Progenitor cell of endocrine pancreas (in vitro differentiated cells): ENCODE measurements around the gene COL11A1. TPM values are rescaled to one million over a fixed set of nuclear protein-coding genes. Genes with fewer than 3 reads are reported as not detected.
A peak's percentile ranks its signal among the peaks of the same experiment; 100 is the strongest.

ENCODE experiments used
- DNase-seq: peaks from one replicate; pipeline ENCODE4 v3.0.0; 2021; ENCODE audit warnings: low spot score; ENCODE audit not compliant: unreplicated experiment
- H3K27ac Mint-ChIP-seq: 2 replicates; pipeline ENCODE4 v1.8.0; 2021; ENCODE audit warnings: mild to moderate bottlenecking, moderate library complexity, mixed read lengths
- H3K27me3 Mint-ChIP-seq: 2 replicates; pipeline ENCODE4 v1.8.0; 2021; ENCODE audit warnings: mixed read lengths
- H3K36me3 Mint-ChIP-seq: 2 replicates; pipeline ENCODE4 v1.8.0; 2022; ENCODE audit warnings: mixed read lengths; ENCODE audit not compliant: insufficient read depth
- H3K4me1 Mint-ChIP-seq: 2 replicates; pipeline ENCODE4 v1.8.0; 2021; ENCODE audit warnings: low read depth, mixed read lengths
- H3K4me3 Mint-ChIP-seq: 2 replicates; pipeline ENCODE4 v1.8.0; 2021; ENCODE audit warnings: low read depth, mild to moderate bottlenecking, moderate library complexity, mixed read lengths
- H3K9me3 Mint-ChIP-seq: 2 replicates; pipeline ENCODE4 v1.8.0; 2021; ENCODE audit warnings: low read depth, mixed read lengths
- total RNA-seq: library from RNA; stranded (reverse); gene quantifications from 2 replicates; pipeline ENCODE4 v1.2.1, GENCODE V29; 2021
- TF ChIP-seq, protein P1 (sequence below): fragments of 200-600 bp; sonication (generic); IDR thresholded peaks from one replicate; pipeline ENCODE4 v1.5.0; 2021; ENCODE audit warnings: antibody characterized with exemption, mild to moderate bottlenecking; ENCODE audit not compliant: unreplicated experiment

Gene COL11A1
- total RNA-seq, 1 donor from 2014 or later: 2.3 TPM

DNA sequence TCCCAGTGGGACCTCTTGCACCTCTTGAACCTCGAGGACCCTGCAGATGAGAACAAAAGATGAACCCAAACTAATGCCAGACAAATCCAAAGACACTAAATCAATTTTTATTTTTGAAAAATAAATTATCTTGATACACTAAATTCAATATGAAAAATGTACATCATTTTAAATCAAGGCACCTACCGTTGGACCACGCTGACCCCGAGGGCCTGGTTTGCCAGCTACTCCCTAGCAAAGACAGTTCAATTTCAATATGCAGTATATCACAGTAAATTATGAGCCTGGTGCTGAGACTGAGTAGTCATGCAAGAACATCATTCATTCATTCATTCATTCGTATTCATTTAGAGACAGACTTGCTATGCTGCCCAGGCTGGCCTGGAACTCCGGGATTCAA, 129.4 kb downstream of the COL11A1 start:
- no peaks in the 10 kb centered on the region for H3K27me3 Mint-ChIP-seq
- no peaks in the 10 kb centered on the region for H3K4me1 Mint-ChIP-seq
- DNase-seq: no peak
- TF ChIP-seq, protein P1, sequence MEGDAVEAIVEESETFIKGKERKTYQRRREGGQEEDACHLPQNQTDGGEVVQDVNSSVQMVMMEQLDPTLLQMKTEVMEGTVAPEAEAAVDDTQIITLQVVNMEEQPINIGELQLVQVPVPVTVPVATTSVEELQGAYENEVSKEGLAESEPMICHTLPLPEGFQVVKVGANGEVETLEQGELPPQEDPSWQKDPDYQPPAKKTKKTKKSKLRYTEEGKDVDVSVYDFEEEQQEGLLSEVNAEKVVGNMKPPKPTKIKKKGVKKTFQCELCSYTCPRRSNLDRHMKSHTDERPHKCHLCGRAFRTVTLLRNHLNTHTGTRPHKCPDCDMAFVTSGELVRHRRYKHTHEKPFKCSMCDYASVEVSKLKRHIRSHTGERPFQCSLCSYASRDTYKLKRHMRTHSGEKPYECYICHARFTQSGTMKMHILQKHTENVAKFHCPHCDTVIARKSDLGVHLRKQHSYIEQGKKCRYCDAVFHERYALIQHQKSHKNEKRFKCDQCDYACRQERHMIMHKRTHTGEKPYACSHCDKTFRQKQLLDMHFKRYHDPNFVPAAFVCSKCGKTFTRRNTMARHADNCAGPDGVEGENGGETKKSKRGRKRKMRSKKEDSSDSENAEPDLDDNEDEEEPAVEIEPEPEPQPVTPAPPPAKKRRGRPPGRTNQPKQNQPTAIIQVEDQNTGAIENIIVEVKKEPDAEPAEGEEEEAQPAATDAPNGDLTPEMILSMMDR: no peak
- no peaks in the 10 kb centered on the region for H3K36me3 Mint-ChIP-seq
- H3K27ac Mint-ChIP-seq: no peak overlapping the region
- no peaks in the 10 kb centered on the region for H3K9me3 Mint-ChIP-seq
- no peak overlapping the region for H3K4me3 Mint-ChIP-seq

GRCh38 chr1:102977292-102977691, 131.0 kb downstream of the COL11A1 start:
- Mint-ChIP-seq H3K4me1 (no peaks in the 10 kb centered on the region), H3K36me3 (no peaks in the 10 kb centered on the region), H3K9me3 (no peaks in the 10 kb centered on the region), H3K27ac (no peak overlapping the region), H3K27me3 (no peaks in the 10 kb centered on the region), H3K4me3 (no peak overlapping the region)
- TF ChIP-seq, protein P1: no peak
- DNase-seq: no peak

DNA sequence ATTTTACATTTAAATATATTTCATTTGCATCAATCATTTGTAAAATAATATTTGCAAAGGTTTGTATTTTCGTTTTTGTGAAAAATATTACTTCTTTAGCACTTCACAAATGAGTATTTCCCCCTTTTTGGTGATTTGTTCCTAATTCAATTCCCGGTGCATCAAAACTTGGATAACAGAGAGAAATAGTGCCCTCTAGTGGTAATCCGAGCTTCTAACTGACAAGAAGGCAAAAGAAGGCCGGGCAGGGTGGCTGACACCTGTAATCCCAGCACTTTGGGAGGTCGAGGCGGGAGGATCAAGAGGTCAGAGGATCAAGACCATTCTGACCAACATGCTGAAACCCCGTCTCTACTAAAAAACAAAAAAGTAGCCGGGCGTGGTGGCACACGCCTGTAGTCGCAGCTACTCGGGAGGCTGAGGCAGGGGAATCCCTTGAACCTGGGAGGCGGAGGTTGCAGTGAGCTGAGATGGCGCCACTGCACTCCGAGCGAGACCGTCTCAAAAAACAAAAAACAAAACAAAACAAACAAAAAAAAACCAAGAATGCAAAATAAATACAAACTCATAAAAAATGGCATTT, 137.7 kb downstream of the COL11A1 start:
- TF ChIP-seq, protein P1: peak; percentile 79
- no peak for DNase-seq
- no peaks in the 10 kb centered on the region for H3K4me1 Mint-ChIP-seq
- no peaks in the 10 kb centered on the region for H3K9me3 Mint-ChIP-seq
- H3K27me3 Mint-ChIP-seq: no peaks in the 10 kb centered on the region
- H3K36me3 Mint-ChIP-seq: no peaks in the 10 kb centered on the region
- no peak overlapping the region for H3K4me3 Mint-ChIP-seq
- no peak overlapping the region for H3K27ac Mint-ChIP-seq

- TF ChIP-seq, protein P1: no peak
- H3K36me3 Mint-ChIP-seq: no peaks in the 10 kb centered on the region
- no peaks in the 10 kb centered on the region for H3K9me3 Mint-ChIP-seq
- H3K27ac Mint-ChIP-seq: no peak overlapping the region
- no peaks in the 10 kb centered on the region for H3K27me3 Mint-ChIP-seq
- H3K4me3 Mint-ChIP-seq: no peak overlapping the region
- peaks cover 1% of the 10 kb centered on the region for H3K4me1 Mint-ChIP-seq
- no peak for DNase-seq
These were observed 140.5 kb downstream of the COL11A1 start for GRCh38 chr1:102967786-102968185.

GRCh38 chr1:102961549-102961948, 146.8 kb downstream of the COL11A1 start:
- Mint-ChIP-seq H3K27me3 (no peaks in the 10 kb centered on the region), H3K4me1 (peaks cover 1% of the 10 kb centered on the region), H3K27ac (no peak overlapping the region), H3K4me3 (no peak overlapping the region), H3K36me3 (no peaks in the 10 kb centered on the region), H3K9me3 (no peaks in the 10 kb centered on the region)
- DNase-seq: no peak
- TF ChIP-seq, protein P1: no peak
